ENCODE results near the gene SSBP3. TPM values are rescaled to one million over a fixed set of nuclear protein-coding genes. Genes with fewer than 3 reads are reported as not detected.

The SSBP3 gene
- total and polyA plus RNA-seq, 2 of the 13 experiments (the other 11 are each of a cell fraction or from before 2014, with no cell fraction given) = 8.5 to 17.6 TPM

GRCh38 chr1:54399765-54400164 is 6.4 kb downstream of the SSBP3 start (continued):
- no peak for TF ChIP-seq ZNF639 (CRISPR knock-in tag; conservative IDR thresholded peaks at IDR 0.05)
- TF ChIP-seq ZNF501 (CRISPR knock-in tag; IDR thresholded peaks at IDR 0.05) = no peak
- TF ChIP-seq KLF15 (CRISPR knock-in tag; IDR thresholded peaks at IDR 0.05; ENCODE audit: borderline replicate concordance) = no peak

- Histone ChIP-seq H3K4me2 (ENCODE audit: low read depth, low read length) (no peak overlapping the region), H2AFZ (ENCODE audit: low read length) (no peak overlapping the region), H3K4me1 (ENCODE audit: insufficient read depth, low read length) (peaks cover 29% of the 10 kb centered on the region), H3K79me2 (ENCODE audit: insufficient read depth, low read length) (peaks cover 5% of the 10 kb centered on the region), H3K27me3 (ENCODE audit: control insufficient read depth in 1 of 2, insufficient read depth in 2 of 2, low read length in 2 of 2) (no peaks in the 10 kb centered on the region), H3K36me3 (replicated peaks in 1 of 2; ENCODE audit: control insufficient read depth in 1 of 2, insufficient read depth in 2 of 2, low read length in 2 of 2) (peaks cover 21 to 56% of the 10 kb centered on the region in 2 experiments), H3K9ac (ENCODE audit: insufficient read depth, low read depth, low read length) (no peak overlapping the region), H3K9me3 (ENCODE audit: low read length) (no peaks in the 10 kb centered on the region), H4K20me1 (ENCODE audit: insufficient read depth, low read length) (no peaks in the 10 kb centered on the region), H3K4me3 (replicated peaks in 1 of 3; ENCODE audit: insufficient read depth in 1 of 3, low read depth in 2 of 3, low read length in 3 of 3) (no peak overlapping the region), H3K27ac (ENCODE audit: extremely low read length, insufficient read depth, low read length) (no peak overlapping the region)
- POLR2A ChIA-PET = no interaction called here
- intact Hi-C loops (cut with micrococcal nuclease; ENCODE audit: unreplicated experiment) = no loop called here
- 96% methylated on average over 9 of the region's 9 CpGs for WGBS (ENCODE audit: low lambda C conversion rate)
- DNase-seq (ENCODE audit: low spot score) (no peak), FAIRE-seq (no peak), ATAC-seq (no peak)
- CTCF ChIA-PET (ENCODE audit: low intra/inter-chr PET ratio, low total read pairs) = no interaction called here
- BruUV-seq (replicated peaks) = no TSS peak
- in situ Hi-C loops (cut with HindIII; ENCODE audit: extremely low pct_ligation_motif_present, low pct_unique_long_range_greater_than_20kb) = no loop called here
- TF ChIP-seq ZBTB40 (IDR thresholded peaks at IDR 0.05) (no peak), ZBTB40 (CRISPR knock-in tag; IDR thresholded peaks at IDR 0.05) (no peak), ZBTB20 (CRISPR knock-in tag; IDR thresholded peaks at IDR 0.05; ENCODE audit: borderline replicate concordance, low read depth) (no peak), ATRX (CRISPR knock-in tag; IDR thresholded peaks at IDR 0.05; ENCODE audit: borderline replicate concordance) (no peak), GTF2F1 (IDR thresholded peaks at IDR 0.05; ENCODE audit: low read length) (no peak), ZSCAN31 (CRISPR knock-in tag; IDR thresholded peaks at IDR 0.05; ENCODE audit: low read depth) (no peak), ZBTB33 (CRISPR knock-in tag; IDR thresholded peaks at IDR 0.05) (no peak), SNAPC2 (CRISPR knock-in tag; IDR thresholded peaks at IDR 0.05) (no peak)
Measured at GRCh38 chr1:54398963-54399528, 7.1 kb downstream of the SSBP3 start.
